Thoracic aorta (tissue), 2 donors: Measurements from ENCODE around the gene MBD3L2B. TPM values are rescaled to one million over a fixed set of nuclear protein-coding genes. Genes with fewer than 3 reads are reported as not detected.
"Not testable (repeated sequence)": the region's sequence is repeated elsewhere in the genome, so short reads cannot be mapped to it uniquely, and the experiment has no call there.

ENCODE experiments used
- ATAC-seq: fragments of 150-250 bp; one replicate; pipeline ENCODE4 v1.8.0; 2017; ENCODE audit warnings: low read depth; ENCODE audit not compliant: insufficient number of reproducible peaks, low FRiP score
- DNase-seq: peaks from one replicate; pipeline ENCODE4 v3.0.0-alpha.2; 2020; ENCODE audit warnings: low spot score
- H3K27ac ChIP-seq, 2 donors: fragments of 200-600 bp; sonication (generic); 1 replicate in 1 of 2; 2 replicates in 1 of 2; pipeline ENCODE4 v1.5.1; 2016; ENCODE audit warnings: mild to moderate bottlenecking in 2 of 2, moderate library complexity in 2 of 2
- H3K27me3 ChIP-seq: fragments of 200-600 bp; sonication (generic); replicated peaks from 2 replicates; pipeline ENCODE4 v1.6.0; 2016; ENCODE audit warnings: mild to moderate bottlenecking; ENCODE audit not compliant: insufficient read depth
- H3K36me3 ChIP-seq: fragments of 200-600 bp; sonication (generic); one replicate; pipeline ENCODE4 v1.5.1; 2016
- H3K4me1 ChIP-seq, 2 donors: fragments of 200-600 bp; sonication (generic); 1 replicate in 1 of 2; 2 replicates in 1 of 2; pipeline versions ENCODE4 v1.5.1 to v1.6.0; 2016; ENCODE audit warnings: low read depth in 2 of 2, mild to moderate bottlenecking in 1 of 2; ENCODE audit not compliant: control insufficient read depth in 1 of 2
- H3K4me3 ChIP-seq: fragments of 200-600 bp; sonication (generic); 2 replicates; pipeline ENCODE4 v1.5.1; 2016; ENCODE audit warnings: mild to moderate bottlenecking
- H3K9me3 ChIP-seq: fragments of 200-600 bp; sonication (generic); 2 replicates; pipeline ENCODE4 v1.5.1; 2016
- CTCF ChIP-seq: fragments of 200-600 bp; sonication (generic); IDR thresholded peaks from one replicate; pipeline ENCODE4 v1.5.1; 2019; ENCODE audit warnings: antibody characterized with exemption
- total RNA-seq, 2 donors: library from RNA; depleted of rRNA; stranded (reverse); fragments of >200 nt; gene quantifications; one replicate each; pipeline versions ENCODE4 v1.1.0 to v1.2.3, GENCODE V29; 2016

MBD3L2B gene
- total RNA-seq, 2 donors from 2014 or later: not detected

GRCh38 chr19:7063764-7064418 lies 42.7 kb upstream of the MBD3L2B start:
- H3K27me3 ChIP-seq: no peaks in the 10 kb centered on the region
- H3K4me3 ChIP-seq: no peak overlapping the region
- no peak for TF ChIP-seq CTCF
- DNase-seq (no peak), ATAC-seq (no peak)
- H3K4me1 ChIP-seq: no peaks in the 10 kb centered on the region
- H3K27ac ChIP-seq: no peak overlapping the region
- H3K9me3 ChIP-seq: no peaks in the 10 kb centered on the region
- no peaks in the 10 kb centered on the region for H3K36me3 ChIP-seq

DNA sequence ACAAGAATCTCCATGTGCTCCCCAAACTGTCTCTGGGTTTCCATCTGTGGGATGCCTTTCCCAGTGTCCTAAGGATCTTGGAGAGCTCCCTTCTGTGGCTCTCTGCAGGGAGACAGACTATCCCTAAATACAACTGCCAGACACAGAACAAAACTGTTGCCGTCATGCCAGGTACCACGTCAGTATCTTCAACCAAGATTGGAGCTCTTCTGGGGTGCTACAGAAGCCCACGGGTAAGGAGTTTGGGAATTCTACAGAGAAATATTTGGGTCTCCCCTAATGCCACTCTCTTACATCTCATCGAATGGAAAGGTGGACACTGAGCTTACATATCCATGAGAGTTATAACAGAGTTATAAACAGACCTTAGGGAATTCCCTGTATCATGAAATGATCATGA lies 42.1 kb upstream of the MBD3L2B start:
- ATAC-seq: no peak
- no peak for TF ChIP-seq CTCF

DNA sequence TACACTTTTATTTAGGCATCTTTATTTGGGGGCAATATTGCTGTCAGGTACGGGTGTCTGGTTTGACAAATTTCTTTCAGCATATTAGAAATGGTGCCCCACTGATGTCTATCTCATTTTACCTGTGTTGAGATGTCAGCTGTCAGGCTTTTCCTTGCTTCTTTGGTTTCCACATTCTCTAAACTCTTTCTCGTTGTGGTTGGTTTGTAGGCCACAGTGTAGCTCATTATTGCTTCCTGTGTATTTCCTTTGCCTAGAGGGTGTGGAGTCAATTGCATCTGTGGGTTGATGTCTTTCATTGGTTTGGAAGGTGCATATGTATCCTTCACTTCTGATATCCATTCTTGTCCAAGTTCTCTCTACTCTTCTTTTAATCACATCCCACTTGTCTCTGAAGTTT lies 38.7 kb upstream of the MBD3L2B start:
- H3K36me3 ChIP-seq, H3K27me3 ChIP-seq, H3K4me1 ChIP-seq, DNase-seq, ATAC-seq, H3K4me3 ChIP-seq, H3K27ac ChIP-seq, H3K9me3 ChIP-seq: not testable (repeated sequence)

More for the DNA sequence above, 42.1 kb upstream of the MBD3L2B start:
- Histone ChIP-seq H3K9me3 (no peaks in the 10 kb centered on the region), H3K4me1 (no peaks in the 10 kb centered on the region), H3K36me3 (no peaks in the 10 kb centered on the region), H3K4me3 (no peak overlapping the region), H3K27me3 (no peaks in the 10 kb centered on the region), H3K27ac (no peak overlapping the region)
- DNase-seq: no peak

DNA sequence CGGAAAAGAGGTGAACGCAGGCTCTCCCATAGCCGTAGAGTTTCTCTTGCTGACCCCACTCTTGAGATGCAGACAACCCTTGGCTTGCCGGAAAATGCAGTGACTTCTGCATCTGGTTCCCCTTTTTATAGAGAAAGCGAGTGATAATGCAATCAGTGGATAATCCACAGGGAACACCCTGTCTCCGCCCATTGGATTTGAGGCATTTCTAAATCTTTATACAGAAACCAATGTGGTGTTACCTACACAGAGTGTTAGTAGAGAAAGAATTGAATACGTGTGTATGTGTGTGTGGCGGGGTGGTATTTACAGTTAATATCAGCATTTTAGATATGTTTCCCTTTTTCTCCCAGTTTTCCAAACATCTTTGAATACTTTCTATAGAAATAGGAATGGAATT lies 37.3 kb upstream of the MBD3L2B start, which contains the start of gene MBD3L3:
TSS of gene MBD3L3 (minus strand) at position 101 of the 400 bp plus-strand sequence. CDS start at position 30, 71 bp downstream.
- H3K27ac ChIP-seq, DNase-seq, H3K4me1 ChIP-seq, H3K9me3 ChIP-seq, H3K27me3 ChIP-seq, ATAC-seq, H3K4me3 ChIP-seq, H3K36me3 ChIP-seq: not testable (repeated sequence)

DNA sequence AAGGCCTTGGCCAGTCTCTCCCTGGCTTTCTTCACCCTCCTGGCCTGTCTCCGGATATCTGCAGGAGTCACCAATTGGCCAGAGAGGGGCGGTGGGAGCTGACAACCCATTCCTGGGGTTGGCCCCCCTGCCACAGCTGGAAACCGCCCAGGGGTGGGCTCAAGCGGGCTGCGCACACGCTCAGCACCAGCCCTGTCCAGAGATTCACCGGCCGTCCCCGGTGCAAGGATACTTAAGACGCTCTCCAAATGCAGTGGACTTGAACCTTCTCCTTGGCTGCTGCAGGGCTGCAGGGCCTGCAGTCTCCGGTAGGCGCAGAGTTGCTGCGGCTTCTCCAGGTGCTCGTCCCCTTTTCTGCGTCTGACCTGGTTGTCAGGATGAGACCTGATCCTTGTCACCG lies 35.1 kb upstream of the MBD3L2B start:
- not testable (repeated sequence) for H3K27me3 ChIP-seq, H3K9me3 ChIP-seq, ATAC-seq, H3K4me1 ChIP-seq, DNase-seq, H3K4me3 ChIP-seq, H3K27ac ChIP-seq, H3K36me3 ChIP-seq

DNA sequence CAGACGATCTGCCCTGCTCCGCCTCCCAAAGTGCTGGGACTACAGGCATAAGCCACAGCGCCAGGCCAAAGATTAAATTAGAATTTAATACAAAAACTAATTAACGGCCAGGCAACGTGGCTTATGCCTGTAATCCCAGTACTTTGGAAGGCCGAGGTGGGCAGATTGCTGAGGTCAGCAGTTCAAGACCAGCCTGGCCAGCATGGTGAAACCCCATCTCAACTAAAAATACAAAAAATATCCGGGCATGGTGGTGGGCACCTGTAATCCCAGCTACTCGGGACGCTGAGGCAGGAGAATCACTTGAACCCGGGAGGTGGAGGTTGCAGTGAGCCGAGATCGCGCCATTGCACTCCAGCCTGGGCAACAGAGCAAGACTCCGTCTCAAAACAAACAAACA lies 34.4 kb upstream of the MBD3L2B start:
- H3K9me3 ChIP-seq, H3K4me3 ChIP-seq, ATAC-seq, H3K27me3 ChIP-seq, H3K4me1 ChIP-seq, DNase-seq, H3K27ac ChIP-seq, H3K36me3 ChIP-seq: not testable (repeated sequence)

- H3K36me3 ChIP-seq, H3K4me1 ChIP-seq, H3K9me3 ChIP-seq, ATAC-seq, H3K4me3 ChIP-seq, DNase-seq, H3K27ac ChIP-seq, H3K27me3 ChIP-seq: not testable (repeated sequence)
Observed at GRCh38 chr19:7054635-7055368, 33.6 kb upstream of the MBD3L2B start.

DNA sequence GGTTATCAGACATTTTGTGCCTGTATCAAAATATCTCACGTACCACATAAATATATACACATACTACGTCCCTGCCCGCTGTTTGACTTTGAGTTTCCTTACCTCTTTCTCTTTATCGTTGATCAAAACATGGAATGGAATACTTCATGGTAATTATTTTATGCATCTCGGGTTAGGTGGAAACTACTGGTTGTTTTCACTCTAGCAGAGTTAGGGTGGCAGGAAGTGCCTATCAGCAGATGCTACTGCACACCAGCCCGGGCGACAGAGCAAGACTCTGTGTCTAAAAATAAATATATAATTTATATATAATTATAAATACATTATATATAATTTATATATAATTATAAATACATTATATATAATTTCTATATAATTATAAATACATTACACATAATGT lies 31.7 kb upstream of the MBD3L2B start:
- not testable (repeated sequence) for H3K27me3 ChIP-seq, H3K4me1 ChIP-seq, ATAC-seq, H3K4me3 ChIP-seq, H3K27ac ChIP-seq, DNase-seq, H3K36me3 ChIP-seq, H3K9me3 ChIP-seq

- H3K4me1 ChIP-seq, H3K4me3 ChIP-seq, H3K27me3 ChIP-seq, DNase-seq, ATAC-seq, H3K27ac ChIP-seq, H3K36me3 ChIP-seq, H3K9me3 ChIP-seq: not testable (repeated sequence)
Observed at GRCh38 chr19:7051421-7051820, 30.2 kb upstream of the MBD3L2B start.

DNA sequence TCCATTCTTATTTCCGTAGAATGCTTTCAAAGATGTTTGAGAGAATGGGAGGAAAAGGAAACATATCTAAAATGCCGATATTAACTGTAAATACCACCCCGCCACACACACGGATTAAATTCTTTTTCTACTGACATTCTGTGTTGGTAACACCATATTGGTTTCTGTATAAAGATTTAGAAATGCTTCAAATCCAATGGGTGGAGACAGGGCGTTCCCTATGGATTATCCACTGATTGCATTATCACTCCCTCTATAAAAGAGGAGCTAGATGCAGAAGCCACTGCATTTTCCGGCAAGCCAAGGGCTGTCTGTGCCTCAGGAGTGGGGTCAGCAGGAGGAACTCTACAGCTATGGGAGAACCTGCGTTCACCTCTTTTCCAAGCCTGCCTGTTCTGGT lies 27.8 kb upstream of the MBD3L2B start, which contains the start of gene MBD3L2:
TSS of gene MBD3L2 (plus strand) at position 301 of the 400 bp plus-strand sequence. CDS start at position 354, 53 bp downstream.
- not testable (repeated sequence) for H3K36me3 ChIP-seq, H3K27ac ChIP-seq, DNase-seq, H3K9me3 ChIP-seq, H3K4me3 ChIP-seq, ATAC-seq, H3K27me3 ChIP-seq, H3K4me1 ChIP-seq
